WERI-Rb-1 (cell line): ENCODE data around the gene RCAN2.

Experiments
- DNase-seq: peaks from one replicate; pipeline ENCODE4 v3.0.0-alpha.2; 2020
- H3K27ac ChIP-seq: fragments of 250-450 bp; sonication (Bioruptor Pico); 2 replicates; pipeline ENCODE4 v1.5.1; 2020; ENCODE audit warnings: mild to moderate bottlenecking, moderate library complexity
- H3K27me3 ChIP-seq: fragments of 250-450 bp; sonication (Bioruptor Pico); 2 replicates; pipeline ENCODE4 v1.5.1; 2021; ENCODE audit warnings: mild to moderate bottlenecking, low read depth, moderate library complexity; ENCODE audit not compliant: insufficient read depth, severe bottlenecking
- H3K36me3 ChIP-seq: fragments of 250-450 bp; sonication (Bioruptor Pico); 2 replicates; pipeline ENCODE4 v1.5.1; 2020; ENCODE audit warnings: mild to moderate bottlenecking, moderate library complexity
- H3K4me3 ChIP-seq: 2 replicates; pipeline ENCODE4 v1.5.1; 2011; ENCODE audit warnings: low read depth, mild to moderate bottlenecking, control low read depth, low read length
- H3K9me3 ChIP-seq: fragments of 250-450 bp; sonication (Bioruptor Pico); 2 replicates; pipeline ENCODE4 v1.5.1; 2021; ENCODE audit warnings: mild to moderate bottlenecking, moderate library complexity; ENCODE audit not compliant: severe bottlenecking
- TF ChIP-seq, protein P1 (sequence below): IDR thresholded peaks from 2 replicates; pipeline ENCODE4 v1.5.1; 2011; ENCODE audit warnings: low read depth, mild to moderate bottlenecking, control low read depth, inconsistent platforms, low read length

Gene RCAN2

DNA sequence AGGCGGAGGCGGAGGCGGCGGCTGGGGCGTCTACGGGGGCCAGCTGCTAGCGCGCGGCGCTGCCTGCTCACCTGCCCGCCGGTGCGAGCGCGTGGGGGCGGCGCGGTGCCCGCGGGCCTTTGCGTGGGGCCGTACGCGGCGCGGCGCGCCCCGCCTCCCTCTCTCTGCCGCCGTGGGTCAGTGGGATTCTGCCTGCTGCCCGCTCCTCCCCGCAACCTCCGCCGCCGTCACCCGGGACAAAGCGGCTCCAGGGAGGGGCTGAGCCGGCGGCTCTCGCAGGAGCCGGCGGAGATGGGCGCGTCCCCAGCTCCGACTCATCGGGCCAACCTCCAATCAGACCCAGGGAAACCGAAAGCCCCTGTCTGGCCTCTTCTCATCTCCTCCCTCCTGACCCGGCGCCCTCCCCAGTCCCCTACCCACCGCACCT is at the start of gene RCAN2:
Gene RCAN2, minus strand, starts transcription at position 249 of the 427 bp plus-strand sequence.
- no peaks in the 10 kb centered on the region for H3K9me3 ChIP-seq

DNA sequence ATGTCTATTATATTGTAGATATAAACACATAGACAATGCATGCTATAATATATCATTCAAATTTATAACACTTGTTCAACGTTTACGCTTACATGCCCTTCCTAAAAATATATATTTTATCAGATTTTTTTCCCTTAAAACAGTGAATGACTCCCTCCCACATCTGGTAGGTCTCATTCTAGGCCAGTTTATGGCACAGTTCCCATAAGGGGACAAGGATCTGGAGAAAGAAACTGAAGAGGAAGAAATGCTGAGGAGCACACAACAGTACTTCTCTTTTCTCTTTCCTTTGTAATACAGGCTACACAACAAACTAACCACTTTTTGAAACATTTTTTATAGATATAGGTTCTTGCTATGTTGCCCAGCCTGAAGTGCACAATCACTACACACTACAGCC is 48.6 kb upstream of the RCAN2 start:
- Histone ChIP-seq H3K27ac (no peak overlapping the region), H3K4me3 (no peak overlapping the region), H3K9me3 (peaks cover 12% of the 10 kb centered on the region), H3K27me3 (no peaks in the 10 kb centered on the region), H3K36me3 (no peaks in the 10 kb centered on the region)
- TF ChIP-seq, protein P1, sequence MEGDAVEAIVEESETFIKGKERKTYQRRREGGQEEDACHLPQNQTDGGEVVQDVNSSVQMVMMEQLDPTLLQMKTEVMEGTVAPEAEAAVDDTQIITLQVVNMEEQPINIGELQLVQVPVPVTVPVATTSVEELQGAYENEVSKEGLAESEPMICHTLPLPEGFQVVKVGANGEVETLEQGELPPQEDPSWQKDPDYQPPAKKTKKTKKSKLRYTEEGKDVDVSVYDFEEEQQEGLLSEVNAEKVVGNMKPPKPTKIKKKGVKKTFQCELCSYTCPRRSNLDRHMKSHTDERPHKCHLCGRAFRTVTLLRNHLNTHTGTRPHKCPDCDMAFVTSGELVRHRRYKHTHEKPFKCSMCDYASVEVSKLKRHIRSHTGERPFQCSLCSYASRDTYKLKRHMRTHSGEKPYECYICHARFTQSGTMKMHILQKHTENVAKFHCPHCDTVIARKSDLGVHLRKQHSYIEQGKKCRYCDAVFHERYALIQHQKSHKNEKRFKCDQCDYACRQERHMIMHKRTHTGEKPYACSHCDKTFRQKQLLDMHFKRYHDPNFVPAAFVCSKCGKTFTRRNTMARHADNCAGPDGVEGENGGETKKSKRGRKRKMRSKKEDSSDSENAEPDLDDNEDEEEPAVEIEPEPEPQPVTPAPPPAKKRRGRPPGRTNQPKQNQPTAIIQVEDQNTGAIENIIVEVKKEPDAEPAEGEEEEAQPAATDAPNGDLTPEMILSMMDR: no peak
- no peak for DNase-seq

More for the DNA sequence above, at the start of gene RCAN2:
- Histone ChIP-seq H3K4me3 (peak within 1 kb of the TSS; percentile 60), H3K27ac (no peak within 1 kb of the TSS), H3K36me3 (no peaks in the 10 kb centered on the region), H3K27me3 (peaks cover 15% of the 10 kb centered on the region)
- DNase-seq: peak; percentile 84
- TF ChIP-seq, protein P1: no peak

DNA sequence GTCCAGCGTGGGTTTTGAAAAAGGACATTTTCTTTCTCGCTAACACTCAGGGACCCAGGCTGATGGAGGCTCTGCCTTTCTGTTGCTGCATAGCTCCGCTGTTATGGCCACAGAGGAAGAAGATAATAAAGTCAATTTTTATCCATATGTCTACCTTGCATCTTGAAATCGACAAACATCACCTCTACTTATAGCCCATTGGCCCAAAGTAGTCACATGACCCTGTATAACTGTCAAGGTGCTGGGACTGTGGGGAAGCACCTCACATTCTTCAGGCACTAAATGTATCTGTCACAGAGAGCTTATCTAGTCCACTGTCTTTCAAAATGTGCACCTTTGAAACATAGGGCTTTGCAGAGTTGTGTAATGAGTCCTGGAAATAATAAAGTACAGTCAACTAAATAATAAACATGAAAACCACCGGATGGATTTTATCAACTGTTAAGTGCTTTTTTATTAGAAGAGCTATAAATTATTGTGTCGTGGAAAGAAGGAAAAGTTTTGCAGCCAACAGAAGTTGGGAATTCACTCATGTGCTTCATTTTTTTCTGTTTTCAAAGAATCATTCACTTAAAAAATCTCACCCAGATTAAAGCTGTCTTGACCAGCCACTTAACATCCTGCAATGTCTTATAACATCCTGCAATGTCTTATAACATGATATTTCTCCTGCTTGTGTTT is 47.7 kb upstream of the RCAN2 start:
- Histone ChIP-seq H3K27ac (no peak overlapping the region), H3K36me3 (no peaks in the 10 kb centered on the region), H3K4me3 (no peak overlapping the region), H3K9me3 (peaks cover 14% of the 10 kb centered on the region), H3K27me3 (no peaks in the 10 kb centered on the region)
- DNase-seq: no peak
- TF ChIP-seq, protein P1: no peak

DNA sequence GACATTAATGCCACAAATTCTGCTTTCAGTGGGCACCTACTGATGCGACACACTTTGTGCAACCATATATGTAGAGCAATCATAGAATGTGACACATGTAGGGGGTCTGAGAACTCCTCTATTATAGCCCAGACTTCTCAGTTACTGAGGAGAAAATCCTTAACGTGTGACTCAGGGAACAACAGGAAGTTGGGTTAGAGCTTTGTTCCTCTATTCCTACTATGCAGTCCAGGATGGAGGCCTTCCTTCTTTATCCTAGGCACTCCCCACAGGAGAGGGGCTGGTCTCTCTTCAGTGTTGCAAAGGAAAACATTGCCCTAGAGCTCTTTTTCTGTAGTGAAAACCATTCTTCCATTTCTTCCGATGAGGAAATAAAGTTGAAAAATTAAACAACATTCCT is 39.6 kb upstream of the RCAN2 start:
- Histone ChIP-seq H3K36me3 (no peaks in the 10 kb centered on the region), H3K27ac (no peak overlapping the region), H3K9me3 (peaks cover 9% of the 10 kb centered on the region), H3K4me3 (no peak overlapping the region), H3K27me3 (no peaks in the 10 kb centered on the region)
- DNase-seq: no peak
- TF ChIP-seq, protein P1: no peak

DNA sequence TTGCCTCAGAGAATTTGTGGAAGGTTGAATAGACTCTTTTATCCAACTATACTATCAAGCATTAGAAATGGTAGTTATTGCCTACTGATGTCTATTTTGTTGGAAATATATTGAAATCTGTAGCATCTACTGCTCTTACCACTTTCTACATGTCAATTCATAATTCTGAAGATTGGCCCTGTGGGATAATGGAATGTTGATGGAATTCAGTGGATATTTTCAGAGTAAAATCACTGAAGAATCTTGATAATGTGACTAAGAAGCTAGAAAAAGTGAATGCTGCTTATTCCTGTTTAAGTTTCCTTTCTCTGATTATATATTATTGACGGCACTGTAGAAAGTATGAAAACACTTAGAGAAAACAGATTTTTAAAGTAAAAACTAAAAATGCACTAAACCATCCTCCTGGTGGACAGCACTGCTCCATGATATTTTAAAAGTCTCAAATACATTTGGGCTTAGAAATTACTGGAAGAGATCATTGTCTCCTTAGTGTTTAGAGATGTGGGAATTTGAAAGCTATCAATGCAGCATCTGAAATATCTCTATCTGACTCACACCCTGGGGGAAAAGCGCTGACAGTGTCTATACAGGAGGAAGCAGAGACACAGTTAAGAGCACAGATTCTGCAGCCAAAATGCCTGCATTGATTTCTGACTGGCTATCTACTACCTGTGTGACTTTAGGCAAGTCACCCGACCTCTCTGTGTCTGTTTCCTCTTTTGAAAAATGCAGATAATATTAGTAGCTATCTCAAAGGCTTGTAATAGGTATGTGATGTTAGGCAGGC is 37.9 kb upstream of the RCAN2 start:
- Histone ChIP-seq H3K27me3 (no peaks in the 10 kb centered on the region), H3K4me3 (no peak overlapping the region), H3K27ac (no peak overlapping the region), H3K36me3 (no peaks in the 10 kb centered on the region), H3K9me3 (peaks cover under 1% of the 10 kb centered on the region)
- TF ChIP-seq, protein P1: no peak
- no peak for DNase-seq
